Measurements from ENCODE around the gene SIAH1. TPM values are rescaled to one million over a fixed set of nuclear protein-coding genes. Genes with fewer than 3 reads are reported as not detected.

Gene SIAH1
- total RNA-seq, 1 experiment from 2014 or later = 10.9 TPM

- ATAC-seq = no peak
- no peaks in the 10 kb centered on the region for H3K79me2 ChIP-seq (ENCODE audit: low read length)
- H3K9me2 ChIP-seq (replicated peaks; ENCODE audit: low read length) = no peaks in the 10 kb centered on the region
- TF ChIP-seq CTCF (conservative IDR thresholded peaks at IDR 0.05; ENCODE audit: low read depth, low read length) (no peak), EZH2phosphoT487 (IDR thresholded peaks at IDR 0.05; ENCODE audit: borderline replicate concordance, low read length) (no peak), EZH2 (IDR thresholded peaks at IDR 0.05; ENCODE audit: low read length, unreplicated experiment) (no peak)
- DNase-seq = no peak
- no peaks in the 10 kb centered on the region for H3K4me1 ChIP-seq (ENCODE audit: insufficient read depth, low read length)
- H2AFZ ChIP-seq (ENCODE audit: low read length) = no peak overlapping the region
- no peak overlapping the region for H3K27ac ChIP-seq (ENCODE audit: low read length)
- H3K36me3 ChIP-seq (ENCODE audit: low read depth, low read length) = peaks cover 9% of the 10 kb centered on the region; the same call in 1 of the 2 replicates
- no TSS peak for BruUV-seq (replicated peaks)
- no peaks in the 10 kb centered on the region for H3F3A ChIP-seq (ENCODE audit: low read length, unreplicated experiment)
- POLR2A ChIA-PET (ENCODE audit: unreplicated experiment) = no interaction called here
- CTCF ChIA-PET = no interaction called here
- H3K9ac ChIP-seq (ENCODE audit: low read length) = no peak overlapping the region
- no peaks in the 10 kb centered on the region for H4K20me1 ChIP-seq (ENCODE audit: low read length)
- H3K4me2 ChIP-seq (ENCODE audit: low read length) = no peak overlapping the region
- H3K27me3 ChIP-seq (ENCODE audit: low read length) = no peaks in the 10 kb centered on the region
- H3K9me3 ChIP-seq (ENCODE audit: low read length) = no peaks in the 10 kb centered on the region
- intact Hi-C loops (cut with micrococcal nuclease) = no loop called here
- H3K4me3 ChIP-seq (ENCODE audit: low read length) = no peak overlapping the region
Measured at GRCh38 chr16:48330841-48331192, 54.4 kb downstream of the SIAH1 start.

GRCh38 chr16:48330189-48330840 is 54.9 kb downstream of the SIAH1 start:
- Histone ChIP-seq H3K9ac (ENCODE audit: low read length) (no peak overlapping the region), H3K9me2 (replicated peaks; ENCODE audit: low read length) (no peaks in the 10 kb centered on the region), H3K27ac (ENCODE audit: low read length) (no peak overlapping the region), H3K27me3 (ENCODE audit: low read length) (no peaks in the 10 kb centered on the region), H4K20me1 (ENCODE audit: low read length) (no peaks in the 10 kb centered on the region), H3K36me3 (ENCODE audit: low read depth, low read length) (peaks cover 5% of the 10 kb centered on the region; the same call in 1 of the 2 replicates), H3K4me2 (ENCODE audit: low read length) (no peak overlapping the region), H3K79me2 (ENCODE audit: low read length) (no peaks in the 10 kb centered on the region), H3K9me3 (ENCODE audit: low read length) (no peaks in the 10 kb centered on the region), H3F3A (ENCODE audit: low read length, unreplicated experiment) (no peaks in the 10 kb centered on the region), H3K4me1 (ENCODE audit: insufficient read depth, low read length) (no peaks in the 10 kb centered on the region), H3K4me3 (ENCODE audit: low read length) (no peak overlapping the region), H2AFZ (ENCODE audit: low read length) (no peak overlapping the region)
- DNase-seq (no peak), ATAC-seq (no peak)
- ChIA-PET CTCF (no interaction called here), POLR2A (ENCODE audit: unreplicated experiment) (no interaction called here)
- TF ChIP-seq EZH2phosphoT487 (IDR thresholded peaks at IDR 0.05; ENCODE audit: borderline replicate concordance, low read length) = no peak
- no peak for TF ChIP-seq CTCF (conservative IDR thresholded peaks at IDR 0.05; ENCODE audit: low read depth, low read length)
- no peak for TF ChIP-seq EZH2 (IDR thresholded peaks at IDR 0.05; ENCODE audit: low read length, unreplicated experiment)
- BruUV-seq (replicated peaks) = no TSS peak
- intact Hi-C loops (cut with micrococcal nuclease) = no loop called here

- ChIA-PET POLR2A (ENCODE audit: unreplicated experiment) (no interaction called here), CTCF (no interaction called here)
- Histone ChIP-seq H3F3A (ENCODE audit: low read length, unreplicated experiment) (no peaks in the 10 kb centered on the region), H2AFZ (ENCODE audit: low read length) (no peak overlapping the region), H4K20me1 (ENCODE audit: low read length) (no peaks in the 10 kb centered on the region), H3K9ac (ENCODE audit: low read length) (no peak overlapping the region), H3K9me2 (replicated peaks; ENCODE audit: low read length) (no peaks in the 10 kb centered on the region), H3K79me2 (ENCODE audit: low read length) (no peaks in the 10 kb centered on the region), H3K27ac (ENCODE audit: low read length) (no peak overlapping the region), H3K4me2 (ENCODE audit: low read length) (no peak overlapping the region), H3K36me3 (ENCODE audit: low read depth, low read length) (no peaks in the 10 kb centered on the region), H3K9me3 (ENCODE audit: low read length) (no peaks in the 10 kb centered on the region), H3K4me3 (ENCODE audit: low read length) (no peak overlapping the region), H3K4me1 (ENCODE audit: insufficient read depth, low read length) (no peaks in the 10 kb centered on the region), H3K27me3 (ENCODE audit: low read length) (no peaks in the 10 kb centered on the region)
- ATAC-seq (no peak), DNase-seq (no peak)
- intact Hi-C loops (cut with micrococcal nuclease) = no loop called here
- no peak for TF ChIP-seq EZH2 (IDR thresholded peaks at IDR 0.05; ENCODE audit: low read length, unreplicated experiment)
- no peak for TF ChIP-seq EZH2phosphoT487 (IDR thresholded peaks at IDR 0.05; ENCODE audit: borderline replicate concordance, low read length)
- TF ChIP-seq CTCF (conservative IDR thresholded peaks at IDR 0.05; ENCODE audit: low read depth, low read length) = no peak
- BruUV-seq (replicated peaks) = no TSS peak
Measured at GRCh38 chr16:48329138-48329537, 56.1 kb downstream of the SIAH1 start.

Measured in PC-3 (cell line).